Measurements from ENCODE around the gene KIAA0319L. TPM values are rescaled to one million over a fixed set of nuclear protein-coding genes. Genes with fewer than 3 reads are reported as not detected.

Gene KIAA0319L
- total and polyA plus RNA-seq, 2 donors (not counting 3 experiments of a cell fraction or from before 2014, with no cell fraction given), result 31.4 to 43.4 TPM

GRCh38 chr1:35563166-35563565 lies 6.0 kb upstream of the KIAA0319L start:
- ChIA-PET CTCF (interaction anchor here (0.6 to 8.5 kb wide), 2 partner anchors 111 to 167 kb away, joined by 3 to 155 read pairs; no protein-coding TSS in a partner anchor), POLR2A (no interaction called here)
- no peak overlapping the region for H3K4me2 ChIP-seq (ENCODE audit: insufficient read depth, low read length)
- H4K20me1 ChIP-seq (replicated peaks; ENCODE audit: control insufficient read depth, extremely low read depth, insufficient read depth, low read length), result no peaks in the 10 kb centered on the region
- no peak for FAIRE-seq
- H3K36me3 ChIP-seq (ENCODE audit: control insufficient read depth in 2 of 2, extremely low read depth in 1 of 2, insufficient read depth in 2 of 2, low read length in 2 of 2), result peaks cover 0 to 4% of the 10 kb centered on the region in 2 experiments
- TF ChIP-seq POLR2A (IDR thresholded peaks at IDR 0.05; ENCODE audit: low read depth, low read length) (no peak), CTCF (IDR thresholded peaks at IDR 0.05; ENCODE audit: extremely low read depth in 1 of 2, insufficient read depth in 1 of 2, low read depth in 1 of 2, low read length in 2 of 2) (no peak), GATA2 (IDR thresholded peaks at IDR 0.05; ENCODE audit: insufficient read depth, insufficient read length, low read depth, low read length) (no peak), POLR2AphosphoS5 (IDR thresholded peaks at IDR 0.05; ENCODE audit: insufficient read depth, low read depth, low read length) (no peak), JUN (IDR thresholded peaks at IDR 0.05; ENCODE audit: borderline replicate concordance, insufficient read depth, insufficient read length, low read depth) (no peak)
- intact Hi-C loops (cut with micrococcal nuclease) (loop anchor here (5.0 kb wide), 1 partner anchor 711 kb away; no protein-coding TSS in a partner anchor), dilution Hi-C loops (cut with MboI; ENCODE audit: extremely low pct_ligation_motif_present, low sequenced_read_pairs) (no loop called here)
- no peaks in the 10 kb centered on the region for H3K9me3 ChIP-seq (replicated peaks; ENCODE audit: control insufficient read depth, insufficient read depth, low read length)
- no peak overlapping the region for H2AFZ ChIP-seq (ENCODE audit: low read depth, low read length)
- H3K27ac ChIP-seq (ENCODE audit: insufficient read depth, low read depth, low read length), result no peak overlapping the region
- no peaks in the 10 kb centered on the region for H3K4me1 ChIP-seq (ENCODE audit: control insufficient read depth, extremely low read depth, insufficient read depth, low read length)
- H3K79me2 ChIP-seq (ENCODE audit: control insufficient read depth, insufficient read depth, low read length), result no peaks in the 10 kb centered on the region
- no peak overlapping the region for H3K4me3 ChIP-seq (replicated peaks in 1 of 3; ENCODE audit: insufficient read depth in 1 of 3, low read depth in 1 of 3, low read length in 3 of 3)
- H3K9ac ChIP-seq (replicated peaks; ENCODE audit: extremely low read depth, insufficient read depth, low read length), result no peak overlapping the region
- no TSS peak for BruUV-seq (replicated peaks)
- DNase-seq (ENCODE audit: low read depth, low spot score), result no peak
- H3K9me1 ChIP-seq (replicated peaks; ENCODE audit: control insufficient read depth, extremely low read depth, insufficient read depth, low read length), result no peaks in the 10 kb centered on the region
- no peaks in the 10 kb centered on the region for H3K27me3 ChIP-seq (ENCODE audit: control insufficient read depth in 2 of 2, insufficient read depth in 2 of 2, low read length in 2 of 2)
